ENCODE measurements around the gene AFP. TPM values are rescaled to one million over a fixed set of nuclear protein-coding genes. Genes with fewer than 3 reads are reported as not detected.

The AFP gene
- total RNA-seq, 1 donor from 2014 or later, result not detected

- H3K36me3 Mint-ChIP-seq (ENCODE audit: low read depth), result no peaks in the 10 kb centered on the region
- DNase-seq (ENCODE audit: low read depth, low spot score), result no peak
- no peaks in the 10 kb centered on the region for H3K9me3 Mint-ChIP-seq
- peaks cover 8% of the 10 kb centered on the region for H3K4me1 Mint-ChIP-seq
- no peak overlapping the region for H3K4me3 Mint-ChIP-seq
- no peak for TF ChIP-seq CTCF (conservative IDR thresholded peaks at IDR 0.05)
- no peak overlapping the region for H3K27ac Mint-ChIP-seq (ENCODE audit: unreplicated experiment)
- no peaks in the 10 kb centered on the region for H3K27me3 Mint-ChIP-seq (ENCODE audit: low read depth)
Measured at GRCh38 chr4:73450398-73451004, 14.5 kb downstream of the AFP start.

GRCh38 chr4:73451404-73451803 is 15.4 kb downstream of the AFP start:
- H3K9me3 Mint-ChIP-seq, result no peaks in the 10 kb centered on the region
- H3K4me3 Mint-ChIP-seq, result no peak overlapping the region
- H3K27ac Mint-ChIP-seq (ENCODE audit: unreplicated experiment), result no peak overlapping the region
- H3K27me3 Mint-ChIP-seq (ENCODE audit: low read depth), result no peaks in the 10 kb centered on the region
- no peak for DNase-seq (ENCODE audit: low read depth, low spot score)
- TF ChIP-seq CTCF (conservative IDR thresholded peaks at IDR 0.05), result no peak
- no peaks in the 10 kb centered on the region for H3K36me3 Mint-ChIP-seq (ENCODE audit: low read depth)
- H3K4me1 Mint-ChIP-seq, result peaks cover 8% of the 10 kb centered on the region

GRCh38 chr4:73451981-73452747 is 16.1 kb downstream of the AFP start:
- Mint-ChIP-seq H3K4me1 (peaks cover 8% of the 10 kb centered on the region), H3K27me3 (ENCODE audit: low read depth) (no peaks in the 10 kb centered on the region), H3K4me3 (no peak overlapping the region), H3K27ac (ENCODE audit: unreplicated experiment) (no peak overlapping the region), H3K9me3 (no peaks in the 10 kb centered on the region), H3K36me3 (ENCODE audit: low read depth) (no peaks in the 10 kb centered on the region)
- TF ChIP-seq CTCF (conservative IDR thresholded peaks at IDR 0.05), result no peak
- no peak for DNase-seq (ENCODE audit: low read depth, low spot score)

GRCh38 chr4:73452953-73453700 is 17.1 kb downstream of the AFP start:
- Mint-ChIP-seq H3K27me3 (ENCODE audit: low read depth) (no peaks in the 10 kb centered on the region), H3K4me1 (peaks cover 8% of the 10 kb centered on the region)

GRCh38 chr4:73453701-73454005 is 17.6 kb downstream of the AFP start:
- Mint-ChIP-seq H3K4me1 (peaks cover 8% of the 10 kb centered on the region), H3K27ac (ENCODE audit: unreplicated experiment) (no peak overlapping the region), H3K9me3 (no peaks in the 10 kb centered on the region), H3K36me3 (ENCODE audit: low read depth) (no peaks in the 10 kb centered on the region), H3K4me3 (no peak overlapping the region), H3K27me3 (ENCODE audit: low read depth) (no peaks in the 10 kb centered on the region)
- no peak for DNase-seq (ENCODE audit: low read depth, low spot score)
- TF ChIP-seq CTCF (conservative IDR thresholded peaks at IDR 0.05), result no peak

More at GRCh38 chr4:73452953-73453700, 17.1 kb downstream of the AFP start:
- no peaks in the 10 kb centered on the region for H3K9me3 Mint-ChIP-seq
- no peak overlapping the region for H3K4me3 Mint-ChIP-seq
- no peak for DNase-seq (ENCODE audit: low read depth, low spot score)
- no peak for TF ChIP-seq CTCF (conservative IDR thresholded peaks at IDR 0.05)
- no peak overlapping the region for H3K27ac Mint-ChIP-seq (ENCODE audit: unreplicated experiment)
- H3K36me3 Mint-ChIP-seq (ENCODE audit: low read depth), result no peaks in the 10 kb centered on the region
